Measurements from ENCODE around the gene ERFE.

The ERFE gene

GRCh38 chr2:238216651-238217184, 57.9 kb downstream of the ERFE start:
- H3K4me1 ChIP-seq (ENCODE audit: insufficient read depth, low read length): no peaks in the 10 kb centered on the region
- no peak overlapping the region for H3K4me3 ChIP-seq (ENCODE audit: low read depth in 1 of 2, low read length in 2 of 2)
- DNase-seq: no peak

More at GRCh38 chr2:238216651-238217184, 57.9 kb downstream of the ERFE start:
- Histone ChIP-seq H3K27me3 (ENCODE audit: insufficient read depth, low read length, poor library complexity) (peaks cover 6% of the 10 kb centered on the region), H3K4me2 (ENCODE audit: insufficient read depth, low read length) (no peak overlapping the region), H2AFZ (ENCODE audit: low read depth, low read length) (no peak overlapping the region), H3K27ac (ENCODE audit: low read length) (no peak overlapping the region), H3K79me2 (ENCODE audit: insufficient read depth, low read length) (no peaks in the 10 kb centered on the region), H3K36me3 (ENCODE audit: insufficient read depth, low read length) (no peaks in the 10 kb centered on the region), H4K20me1 (ENCODE audit: insufficient read depth, low read length) (no peaks in the 10 kb centered on the region), H3K9me3 (ENCODE audit: insufficient read depth, low read length, severe bottlenecking) (no peaks in the 10 kb centered on the region), H3K9ac (ENCODE audit: low read depth, low read length) (no peak overlapping the region)
- TF ChIP-seq, protein P1, sequence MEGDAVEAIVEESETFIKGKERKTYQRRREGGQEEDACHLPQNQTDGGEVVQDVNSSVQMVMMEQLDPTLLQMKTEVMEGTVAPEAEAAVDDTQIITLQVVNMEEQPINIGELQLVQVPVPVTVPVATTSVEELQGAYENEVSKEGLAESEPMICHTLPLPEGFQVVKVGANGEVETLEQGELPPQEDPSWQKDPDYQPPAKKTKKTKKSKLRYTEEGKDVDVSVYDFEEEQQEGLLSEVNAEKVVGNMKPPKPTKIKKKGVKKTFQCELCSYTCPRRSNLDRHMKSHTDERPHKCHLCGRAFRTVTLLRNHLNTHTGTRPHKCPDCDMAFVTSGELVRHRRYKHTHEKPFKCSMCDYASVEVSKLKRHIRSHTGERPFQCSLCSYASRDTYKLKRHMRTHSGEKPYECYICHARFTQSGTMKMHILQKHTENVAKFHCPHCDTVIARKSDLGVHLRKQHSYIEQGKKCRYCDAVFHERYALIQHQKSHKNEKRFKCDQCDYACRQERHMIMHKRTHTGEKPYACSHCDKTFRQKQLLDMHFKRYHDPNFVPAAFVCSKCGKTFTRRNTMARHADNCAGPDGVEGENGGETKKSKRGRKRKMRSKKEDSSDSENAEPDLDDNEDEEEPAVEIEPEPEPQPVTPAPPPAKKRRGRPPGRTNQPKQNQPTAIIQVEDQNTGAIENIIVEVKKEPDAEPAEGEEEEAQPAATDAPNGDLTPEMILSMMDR (IDR thresholded peaks at IDR 0.05; ENCODE audit: borderline replicate concordance, extremely low read depth, low read length, poor library complexity, severe bottlenecking): no peak
- no peak for TF ChIP-seq EZH2 (IDR thresholded peaks at IDR 0.05; ENCODE audit: borderline replicate concordance, low read depth, low read length, severe bottlenecking)
- no peak for ATAC-seq (ENCODE audit: insufficient read depth, low read depth)
